Activated CD8-positive, alpha-beta T cell treated with anti-CD3 and anti-CD28 coated beads for 36 hours (primary cell): Measurements from ENCODE around the gene SRSF9. TPM values are rescaled to one million over a fixed set of nuclear protein-coding genes. Genes with fewer than 3 reads are reported as not detected.

Experiments used
- ATAC-seq: fragments of 200-7000 bp; cut with Tn5 transposase; one replicate; pipeline ENCODE4 v1.10.0; 2021; ENCODE audit warnings: mild to moderate bottlenecking, moderate library complexity
- CTCF ChIA-PET: fragments of 350-600 bp; sonication (Branson Sonifier 250); formaldehyde crosslinking; loops from one replicate; lab custom pipeline; 2021; ENCODE audit warnings: antibody characterized with exemption; lab: Charles Lee
- POLR2A ChIA-PET: fragments of 350-600 bp; sonication (Branson Sonifier 250); formaldehyde crosslinking; loops from one replicate; lab custom pipeline; 2021; ENCODE audit warnings: antibody characterized with exemption; lab: Charles Lee
- DNase-seq: peaks from one replicate; pipeline ENCODE4 v3.0.0-alpha.2; 2020
- H3K27ac Mint-ChIP-seq: one replicate; pipeline ENCODE4 v1.8.0; 2021; ENCODE audit warnings: mild to moderate bottlenecking, mixed read lengths
- H3K27me3 Mint-ChIP-seq: one replicate; pipeline ENCODE4 v1.8.0; 2021; ENCODE audit warnings: mixed read lengths
- H3K36me3 Mint-ChIP-seq: one replicate; pipeline ENCODE4 v1.8.0; 2021; ENCODE audit warnings: low read depth, mixed read lengths
- H3K4me1 Mint-ChIP-seq: one replicate; pipeline ENCODE4 v1.8.0; 2021; ENCODE audit warnings: low read depth, mixed read lengths
- H3K4me3 Mint-ChIP-seq: one replicate; pipeline ENCODE4 v1.8.0; 2021; ENCODE audit warnings: mild to moderate bottlenecking, moderate library complexity, mixed read lengths
- H3K9me3 Mint-ChIP-seq: one replicate; pipeline ENCODE4 v1.8.0; 2021; ENCODE audit warnings: mixed read lengths
- CTCF ChIP-seq: fragments of 200-600 bp; IDR thresholded peaks from one replicate; pipeline ENCODE4 v1.8.0; 2022; ENCODE audit warnings: antibody characterized with exemption, mild to moderate bottlenecking
- intact Hi-C: fragments of 100-400 bp; cut with micrococcal nuclease; formaldehyde crosslinking; loops from one replicate; pipeline ENCODE4 v1.10.0; 2022
- total RNA-seq, 2 experiments: library from RNA; stranded (reverse); gene quantifications; one replicate each; pipeline ENCODE4 v1.2.3, GENCODE V29; 2021

SRSF9 gene
- total RNA-seq, 2 experiments from 2014 or later = 225 to 236 TPM

GRCh38 chr12:120413901-120414695, 55.5 kb downstream of the SRSF9 start:
- no peaks in the 10 kb centered on the region for H3K36me3 Mint-ChIP-seq
- POLR2A ChIA-PET = no interaction called here
- intact Hi-C loops = no loop called here
- no peak overlapping the region for H3K27ac Mint-ChIP-seq
- CTCF ChIA-PET = no interaction called here
- no peak overlapping the region for H3K4me3 Mint-ChIP-seq
- no peak for DNase-seq
- no peaks in the 10 kb centered on the region for H3K4me1 Mint-ChIP-seq
- H3K9me3 Mint-ChIP-seq = no peaks in the 10 kb centered on the region
- no peak for ATAC-seq
- H3K27me3 Mint-ChIP-seq = peaks cover 1% of the 10 kb centered on the region
- no peak for TF ChIP-seq CTCF

GRCh38 chr12:120412421-120412820, 57.1 kb downstream of the SRSF9 start:
- CTCF ChIA-PET = no interaction called here
- H3K27ac Mint-ChIP-seq = no peak overlapping the region
- no peak overlapping the region for H3K4me3 Mint-ChIP-seq
- H3K36me3 Mint-ChIP-seq = no peaks in the 10 kb centered on the region
- DNase-seq (no peak), ATAC-seq (no peak)
- no peak for TF ChIP-seq CTCF
- intact Hi-C loops = no loop called here
- H3K4me1 Mint-ChIP-seq = no peaks in the 10 kb centered on the region
- H3K9me3 Mint-ChIP-seq = no peaks in the 10 kb centered on the region
- POLR2A ChIA-PET = no interaction called here
- peaks cover 1% of the 10 kb centered on the region for H3K27me3 Mint-ChIP-seq

Other genes with a start within 250 kb of the SRSF9 start
- gene PXN, start 204.0 kb downstream of the SRSF9 start, total RNA-seq = 10 to 100 TPM; 40.2 to 45.3 TPM
- 1,000 to 10,000 TPM in 1 of 2 experiments, 100 to 1,000 TPM in 1; 923 to 1,303 TPM for gene RNU4-2, start 177.8 kb downstream of the SRSF9 start, total RNA-seq
- 1,000 to 10,000 TPM in 1 of 2 experiments, 100 to 1,000 TPM in 1; 692 to 1,025 TPM for gene RNU4-1, start 176.5 kb downstream of the SRSF9 start, total RNA-seq
- 1 to 10 TPM; 2.7 to 3.3 TPM for gene SIRT4, start 167.4 kb downstream of the SRSF9 start, total RNA-seq
- gene PLA2G1B, start 142.0 kb downstream of the SRSF9 start, total RNA-seq = under 1 TPM in 1 of 2 experiments, not detected in 1; 0.99 TPM
- under 1 TPM; 0.78 to 0.90 TPM for gene MSI1, start 100.6 kb downstream of the SRSF9 start, total RNA-seq
- gene COX6A1, start 31.6 kb downstream of the SRSF9 start, total RNA-seq = 100 to 1,000 TPM; 396 to 406 TPM
- 10 to 100 TPM; 43.1 to 45.1 TPM for gene TRIAP1, start 23.4 kb downstream of the SRSF9 start, total RNA-seq
- gene GATC, start 23.3 kb downstream of the SRSF9 start, total RNA-seq = 10 to 100 TPM; 32.2 to 39.3 TPM
- gene DYNLL1, start 26.4 kb upstream of the SRSF9 start, total RNA-seq = 100 to 1,000 TPM; 126 to 137 TPM
- gene COQ5, start 59.4 kb upstream of the SRSF9 start, total RNA-seq = 10 to 100 TPM; 34.4 to 35.5 TPM
- gene RNF10, start 64.6 kb upstream of the SRSF9 start, total RNA-seq = 100 to 1,000 TPM; 155 to 159 TPM
- gene POP5, start 111.7 kb upstream of the SRSF9 start, total RNA-seq = 10 to 100 TPM; 44.3 to 51.1 TPM
- gene CABP1, start 170.9 kb upstream of the SRSF9 start, total RNA-seq = 1 to 10 TPM in 1 of 2 experiments, under 1 TPM in 1; 0.50 to 1.1 TPM
- 10 to 100 TPM; 79.2 to 79.4 TPM for gene MLEC, start 217.4 kb upstream of the SRSF9 start, total RNA-seq
- gene UNC119B, start 240.7 kb upstream of the SRSF9 start, total RNA-seq = 10 to 100 TPM; 23.8 to 24.3 TPM